Keratinocyte (primary cell): ENCODE data around the gene GUK1. TPM values are rescaled to one million over a fixed set of nuclear protein-coding genes. Genes with fewer than 3 reads are reported as not detected.

Experiments used
- DNase-seq: peaks from one replicate; pipeline ENCODE4 v3.0.0-alpha.2; 2011; ENCODE audit warnings: low read depth, missing footprints, low spot score
- FAIRE-seq: peaks from 2 replicates; lab custom pipeline; 2011; peaks lifted over from hg19 to GRCh38; lab: Jason Lieb, UNC
- H2AFZ ChIP-seq: 2 replicates; pipeline ENCODE4 v1.6.0; 2012; ENCODE audit warnings: low read length, control low read depth, inconsistent platforms; ENCODE audit not compliant: control insufficient read depth
- H3K27ac ChIP-seq: 2 replicates; pipeline ENCODE4 v1.5.1; 2011; ENCODE audit warnings: low read length; ENCODE audit not compliant: control insufficient read depth, insufficient read depth
- H3K27me3 ChIP-seq: 3 replicates; pipeline ENCODE4 v1.6.0; 2011; ENCODE audit warnings: low read length; ENCODE audit not compliant: control insufficient read depth, insufficient read depth; ENCODE audit errors: extremely low read depth
- H3K36me3 ChIP-seq, 2 experiments: 2 replicates in 1 of 2; 3 replicates in 1 of 2; pipeline ENCODE4 v1.5.1; 2011; ENCODE audit warnings: low read length in 2 of 2, mild to moderate bottlenecking in 1 of 2; ENCODE audit not compliant: control insufficient read depth in 2 of 2, insufficient read depth in 2 of 2; ENCODE audit errors: extremely low read depth in 1 of 2
- H3K4me1 ChIP-seq: 3 replicates; pipeline ENCODE4 v1.5.1; 2011; ENCODE audit warnings: low read length; ENCODE audit not compliant: control insufficient read depth, insufficient read depth; ENCODE audit errors: extremely low read depth
- H3K4me2 ChIP-seq: 3 replicates; pipeline ENCODE4 v1.6.0; 2011; ENCODE audit warnings: low read depth, low read length; ENCODE audit not compliant: control insufficient read depth, insufficient read depth; ENCODE audit errors: extremely low read depth
- H3K4me3 ChIP-seq, 3 experiments: fragments of 200-600 bp in 1 of 3; sonication (generic) in 1 of 3; 2 replicates in 2 of 3; 3 replicates in 1 of 3; pipeline ENCODE4 v1.5.1; 2011 to 2016; ENCODE audit warnings: low read length in 3 of 3, mild to moderate bottlenecking in 3 of 3, control low read depth in 2 of 3, inconsistent platforms in 1 of 3, low read depth in 1 of 3, mixed read lengths in 1 of 3, mixed run types in 1 of 3, moderate library complexity in 1 of 3; ENCODE audit not compliant: control insufficient read depth in 2 of 3, insufficient read depth in 2 of 3; ENCODE audit errors: extremely low read depth in 1 of 3
- H3K79me2 ChIP-seq: 2 replicates; pipeline ENCODE4 v1.6.0; 2012; ENCODE audit warnings: low read length; ENCODE audit not compliant: control insufficient read depth, insufficient read depth
- H3K9ac ChIP-seq: 3 replicates; pipeline ENCODE4 v1.6.0; 2011; ENCODE audit warnings: low read length; ENCODE audit not compliant: control insufficient read depth, insufficient read depth; ENCODE audit errors: extremely low read depth
- H3K9me1 ChIP-seq: 3 replicates; pipeline ENCODE4 v1.6.0; 2011; ENCODE audit warnings: low read length; ENCODE audit not compliant: control insufficient read depth, insufficient read depth; ENCODE audit errors: extremely low read depth
- H3K9me3 ChIP-seq: 2 replicates; pipeline ENCODE4 v1.5.1; 2012; ENCODE audit warnings: low read depth, low read length; ENCODE audit not compliant: control insufficient read depth
- H4K20me1 ChIP-seq: 3 replicates; pipeline ENCODE4 v1.6.0; 2011; ENCODE audit warnings: low read length; ENCODE audit not compliant: control insufficient read depth, insufficient read depth; ENCODE audit errors: extremely low read depth
- EZH2 ChIP-seq: IDR thresholded peaks from one replicate; pipeline ENCODE4 v1.6.1; 2012; ENCODE audit warnings: inconsistent platforms, mild to moderate bottlenecking, low read length, moderate library complexity
- dilution Hi-C: fragments of 300-500 bp; cut with MboI; formaldehyde crosslinking; loops from one replicate; pipeline ENCODE4 v1.7.0; 2020; ENCODE audit warnings: low sequenced_read_pairs; ENCODE audit not compliant: extremely low pct_ligation_motif_present
- polyA plus RNA-seq, 5 experiments: library from polyadenylated mRNA; depleted of rRNA in 3 of 5; stranded (reverse) in 3 of 5; stranded (forward) in 1 of 5; unstranded in 1 of 5; fragments of >200 nt; gene quantifications; 1 replicate in 1 of 5; 2 replicates in 3 of 5; 3 replicates in 1 of 5; pipeline versions ENCODE4 v1.2.1 to v1.2.3, GENCODE V29; 2011 to 2012; ENCODE audit warnings: missing spikeins in 2 of 5, low read depth in 1 of 5, low replicate concordance in 1 of 5
- TF ChIP-seq, protein P1 (sequence below), 3 experiments: IDR thresholded peaks in 1 of 3; conservative IDR thresholded peaks in 1 of 3; optimal IDR thresholded peaks in 1 of 3; 2 replicates in 2 of 3; 3 replicates in 1 of 3; pipeline versions ENCODE3 to v1.5.1; 2011; ENCODE audit warnings: low read length in 3 of 3, mild to moderate bottlenecking in 3 of 3, moderate library complexity in 2 of 3, control low read depth in 1 of 3, inconsistent platforms in 1 of 3; ENCODE audit not compliant: insufficient read depth in 2 of 3; ENCODE audit errors: extremely low read depth in 1 of 3

GUK1 gene
- polyA plus RNA-seq, 1 donor (not counting 4 experiments of a cell fraction or from before 2014, with no cell fraction given) = 450 TPM

DNA sequence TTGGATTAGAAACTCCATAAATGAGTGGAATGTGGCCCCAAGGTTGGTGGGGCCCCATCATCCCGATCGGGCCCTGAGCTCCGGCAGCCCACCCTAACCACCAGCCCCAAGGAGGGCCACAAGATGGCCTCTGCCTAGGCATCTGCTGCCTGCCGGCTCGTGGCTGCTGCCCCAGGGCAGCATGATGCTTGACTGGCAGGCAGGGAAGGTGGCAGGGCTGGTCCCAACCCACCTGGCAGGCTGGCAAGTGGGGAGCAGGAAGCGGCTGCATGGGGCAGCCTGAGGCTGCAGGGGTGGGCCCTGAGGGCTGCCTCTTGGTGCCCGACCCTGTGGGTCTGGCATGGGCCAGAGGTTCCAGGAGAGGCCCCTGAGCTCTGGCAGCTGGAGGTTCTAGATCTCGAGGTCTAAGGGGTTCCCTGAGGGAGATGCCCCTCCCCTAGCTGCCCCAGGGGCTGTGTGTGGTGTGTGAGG, 8.9 kb downstream of the GUK1 start:
- H3K4me2 ChIP-seq = peak overlapping the region; percentile 45
- no peaks in the 10 kb centered on the region for H3K9me1 ChIP-seq
- peaks cover 28 to 45% of the 10 kb centered on the region in 2 experiments for H3K36me3 ChIP-seq
- no peak for FAIRE-seq
- peak overlapping the region in 2 of 3 experiments; percentile 13 to 14 for H3K4me3 ChIP-seq
- no peaks in the 10 kb centered on the region for H3K9me3 ChIP-seq
- TF ChIP-seq, protein P1, sequence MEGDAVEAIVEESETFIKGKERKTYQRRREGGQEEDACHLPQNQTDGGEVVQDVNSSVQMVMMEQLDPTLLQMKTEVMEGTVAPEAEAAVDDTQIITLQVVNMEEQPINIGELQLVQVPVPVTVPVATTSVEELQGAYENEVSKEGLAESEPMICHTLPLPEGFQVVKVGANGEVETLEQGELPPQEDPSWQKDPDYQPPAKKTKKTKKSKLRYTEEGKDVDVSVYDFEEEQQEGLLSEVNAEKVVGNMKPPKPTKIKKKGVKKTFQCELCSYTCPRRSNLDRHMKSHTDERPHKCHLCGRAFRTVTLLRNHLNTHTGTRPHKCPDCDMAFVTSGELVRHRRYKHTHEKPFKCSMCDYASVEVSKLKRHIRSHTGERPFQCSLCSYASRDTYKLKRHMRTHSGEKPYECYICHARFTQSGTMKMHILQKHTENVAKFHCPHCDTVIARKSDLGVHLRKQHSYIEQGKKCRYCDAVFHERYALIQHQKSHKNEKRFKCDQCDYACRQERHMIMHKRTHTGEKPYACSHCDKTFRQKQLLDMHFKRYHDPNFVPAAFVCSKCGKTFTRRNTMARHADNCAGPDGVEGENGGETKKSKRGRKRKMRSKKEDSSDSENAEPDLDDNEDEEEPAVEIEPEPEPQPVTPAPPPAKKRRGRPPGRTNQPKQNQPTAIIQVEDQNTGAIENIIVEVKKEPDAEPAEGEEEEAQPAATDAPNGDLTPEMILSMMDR (optimal IDR thresholded peaks at IDR 0.05 in 1 of 3, IDR thresholded peaks at IDR 0.05 in 1 of 3, conservative IDR thresholded peaks at IDR 0.05 in 1 of 3; ENCODE audit: extremely low read depth in 1 of 3, insufficient read depth in 2 of 3, low read length in 3 of 3) = no peak
- no peak for TF ChIP-seq EZH2
- H3K27ac ChIP-seq = peak overlapping the region; percentile 14
- peaks cover 41% of the 10 kb centered on the region for H3K79me2 ChIP-seq
- H4K20me1 ChIP-seq = peaks cover 13% of the 10 kb centered on the region
- DNase-seq = no peak
- no peak overlapping the region for H2AFZ ChIP-seq
- dilution Hi-C loops = no loop called here
- peak overlapping the region; percentile 22 for H3K9ac ChIP-seq
- H3K4me1 ChIP-seq = peaks cover 45% of the 10 kb centered on the region
- H3K27me3 ChIP-seq = no peaks in the 10 kb centered on the region

DNA sequence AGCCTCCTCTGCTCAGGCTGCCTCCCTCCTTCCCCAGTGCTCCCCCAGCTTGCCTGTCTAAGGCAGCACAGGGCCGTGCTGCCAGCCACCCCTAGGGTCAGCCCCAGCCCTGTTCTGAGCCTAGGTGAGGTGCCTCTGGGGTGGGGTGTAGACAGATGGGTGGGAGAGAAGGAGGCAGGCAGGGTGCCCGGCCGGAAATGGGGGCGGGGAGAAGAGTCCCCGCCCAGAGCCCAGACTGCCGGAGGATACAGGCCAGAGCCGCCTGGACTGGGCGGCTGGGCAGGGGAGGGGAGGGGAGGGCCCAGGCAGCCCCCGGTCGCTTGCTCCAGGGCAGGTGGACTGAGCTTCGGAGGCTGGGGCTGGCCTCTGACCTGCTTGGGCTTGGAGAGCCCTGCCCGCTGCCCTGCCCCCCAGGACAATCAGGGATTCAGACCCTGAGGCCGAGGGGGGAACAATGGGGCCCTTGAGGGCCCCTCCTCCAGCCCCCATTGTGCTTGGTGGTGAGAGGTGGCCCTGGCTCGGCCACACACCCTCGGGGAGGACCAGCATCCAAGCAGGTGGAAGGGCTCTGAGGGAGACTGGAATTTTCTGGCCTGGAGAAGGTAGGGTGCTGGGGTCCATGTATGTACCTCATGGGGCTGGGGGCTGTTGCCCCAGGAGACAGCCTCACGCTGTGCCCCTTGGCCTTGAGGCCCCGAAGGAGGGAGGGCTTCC, 9.5 kb downstream of the GUK1 start, which contains the start of gene GJC2:
Gene GJC2 (plus strand): TSS at position 525 of the 714 bp plus-strand sequence. CDS start 7,829 bp downstream, outside the sequence.
- peak within 1 kb of the TSS; percentile 33 for H3K9ac ChIP-seq
- H3K4me1 ChIP-seq = peaks cover 43% of the 10 kb centered on the region
- no peaks in the 10 kb centered on the region for H3K9me3 ChIP-seq
- DNase-seq = no peak
- H3K27me3 ChIP-seq = no peaks in the 10 kb centered on the region
- H3K4me2 ChIP-seq = peak within 1 kb of the TSS; percentile 56
- TF ChIP-seq, protein P1 (optimal IDR thresholded peaks at IDR 0.05 in 1 of 3, IDR thresholded peaks at IDR 0.05 in 1 of 3, conservative IDR thresholded peaks at IDR 0.05 in 1 of 3; ENCODE audit: extremely low read depth in 1 of 3, insufficient read depth in 2 of 3, low read length in 3 of 3) = no peak
- no peak for TF ChIP-seq EZH2
- H3K27ac ChIP-seq = peak within 1 kb of the TSS; percentile 26
- FAIRE-seq = no peak
- peaks cover 25 to 43% of the 10 kb centered on the region in 2 experiments for H3K36me3 ChIP-seq
- peak within 1 kb of the TSS in 2 of 3 experiments; percentile 14 to 38 for H3K4me3 ChIP-seq
- H3K79me2 ChIP-seq = peaks cover 35% of the 10 kb centered on the region
- H4K20me1 ChIP-seq = peaks cover 7% of the 10 kb centered on the region
- no peak within 1 kb of the TSS for H2AFZ ChIP-seq
- H3K9me1 ChIP-seq = no peaks in the 10 kb centered on the region
- dilution Hi-C loops = no loop called here
